NB4 (cell line): ENCODE measurements around the gene KCNJ14.
A peak's percentile ranks its signal among the peaks of the same experiment; 100 is the strongest.

ENCODE experiments used
- DNase-seq: peaks from one replicate; pipeline ENCODE4 v3.0.0; 2010; ENCODE audit warnings: low read depth
- H3K4me3 ChIP-seq: one replicate; pipeline ENCODE4 v1.5.1; 2011; ENCODE audit warnings: mild to moderate bottlenecking, low read depth, low read length, moderate library complexity
- MAX ChIP-seq: IDR thresholded peaks from 2 replicates; pipeline ENCODE4 v1.6.1; 2011; ENCODE audit warnings: low read depth, low read length
- MYC ChIP-seq: IDR thresholded peaks from 2 replicates; pipeline ENCODE4 v1.6.1; 2011; ENCODE audit warnings: low read depth, low read length
- POLR2A ChIP-seq: IDR thresholded peaks from 2 replicates; pipeline ENCODE4 v1.6.1; 2011; ENCODE audit warnings: mild to moderate bottlenecking; ENCODE audit not compliant: insufficient read length; ENCODE audit errors: extremely low read depth
- TF ChIP-seq, protein P1 (sequence below): IDR thresholded peaks from one replicate; pipeline ENCODE4 v1.5.1; 2012; ENCODE audit warnings: low read depth, low read length

KCNJ14 gene

GRCh38 chr19:48417421-48417820 lies 38.0 kb upstream of the KCNJ14 start:
- TF ChIP-seq MYC = no peak
- no peak for TF ChIP-seq POLR2A
- TF ChIP-seq MAX = no peak
- TF ChIP-seq, protein P1, sequence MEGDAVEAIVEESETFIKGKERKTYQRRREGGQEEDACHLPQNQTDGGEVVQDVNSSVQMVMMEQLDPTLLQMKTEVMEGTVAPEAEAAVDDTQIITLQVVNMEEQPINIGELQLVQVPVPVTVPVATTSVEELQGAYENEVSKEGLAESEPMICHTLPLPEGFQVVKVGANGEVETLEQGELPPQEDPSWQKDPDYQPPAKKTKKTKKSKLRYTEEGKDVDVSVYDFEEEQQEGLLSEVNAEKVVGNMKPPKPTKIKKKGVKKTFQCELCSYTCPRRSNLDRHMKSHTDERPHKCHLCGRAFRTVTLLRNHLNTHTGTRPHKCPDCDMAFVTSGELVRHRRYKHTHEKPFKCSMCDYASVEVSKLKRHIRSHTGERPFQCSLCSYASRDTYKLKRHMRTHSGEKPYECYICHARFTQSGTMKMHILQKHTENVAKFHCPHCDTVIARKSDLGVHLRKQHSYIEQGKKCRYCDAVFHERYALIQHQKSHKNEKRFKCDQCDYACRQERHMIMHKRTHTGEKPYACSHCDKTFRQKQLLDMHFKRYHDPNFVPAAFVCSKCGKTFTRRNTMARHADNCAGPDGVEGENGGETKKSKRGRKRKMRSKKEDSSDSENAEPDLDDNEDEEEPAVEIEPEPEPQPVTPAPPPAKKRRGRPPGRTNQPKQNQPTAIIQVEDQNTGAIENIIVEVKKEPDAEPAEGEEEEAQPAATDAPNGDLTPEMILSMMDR = no peak

DNA sequence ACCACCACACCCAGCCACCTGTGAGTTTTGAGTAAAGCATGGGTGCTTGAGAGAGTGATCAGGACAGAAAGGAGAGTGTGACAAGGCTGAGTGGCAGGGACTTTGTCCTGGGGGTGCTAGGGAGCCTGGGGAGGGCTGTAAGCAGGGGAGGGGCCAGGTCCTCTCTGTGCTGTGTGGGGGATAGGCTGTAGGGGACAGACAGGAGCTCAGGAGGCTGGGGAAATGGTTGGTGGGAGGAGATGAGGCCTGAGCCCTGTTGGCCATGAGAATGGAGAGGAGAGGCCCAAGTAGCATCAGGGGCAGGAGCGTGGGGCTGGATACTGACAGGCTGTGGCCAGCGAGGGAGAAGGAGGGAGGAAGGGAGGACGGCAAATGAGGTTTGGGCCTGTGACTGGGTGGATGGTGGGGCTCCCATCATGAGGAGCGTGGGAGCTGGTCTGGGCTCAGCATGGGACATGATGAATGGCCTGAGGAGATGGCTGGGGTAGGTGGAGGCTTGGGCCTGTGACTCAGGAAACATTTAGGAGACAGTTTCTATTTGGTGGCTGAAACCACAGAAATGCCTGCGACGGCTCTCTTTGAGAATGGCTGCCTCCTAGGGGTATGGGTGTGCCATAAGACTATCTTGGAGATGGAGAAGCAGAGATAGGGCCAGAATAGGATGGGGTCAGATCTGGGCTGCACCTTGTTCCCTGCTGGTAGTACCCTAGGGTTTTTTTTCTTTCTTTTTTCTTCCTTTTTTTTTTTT lies 36.9 kb upstream of the KCNJ14 start:
- DNase-seq = peak; percentile 86
- no peak overlapping the region for H3K4me3 ChIP-seq
- TF ChIP-seq MYC = peak; percentile 12; the same call in 1 of the 2 replicates
- TF ChIP-seq, protein P1 = peak; percentile 54
- TF ChIP-seq MAX = peak; percentile 49; the same call in 1 of the 2 replicates
- no peak for TF ChIP-seq POLR2A

More at GRCh38 chr19:48417421-48417820, 38.0 kb upstream of the KCNJ14 start:
- no peak overlapping the region for H3K4me3 ChIP-seq
- no peak for DNase-seq

DNA sequence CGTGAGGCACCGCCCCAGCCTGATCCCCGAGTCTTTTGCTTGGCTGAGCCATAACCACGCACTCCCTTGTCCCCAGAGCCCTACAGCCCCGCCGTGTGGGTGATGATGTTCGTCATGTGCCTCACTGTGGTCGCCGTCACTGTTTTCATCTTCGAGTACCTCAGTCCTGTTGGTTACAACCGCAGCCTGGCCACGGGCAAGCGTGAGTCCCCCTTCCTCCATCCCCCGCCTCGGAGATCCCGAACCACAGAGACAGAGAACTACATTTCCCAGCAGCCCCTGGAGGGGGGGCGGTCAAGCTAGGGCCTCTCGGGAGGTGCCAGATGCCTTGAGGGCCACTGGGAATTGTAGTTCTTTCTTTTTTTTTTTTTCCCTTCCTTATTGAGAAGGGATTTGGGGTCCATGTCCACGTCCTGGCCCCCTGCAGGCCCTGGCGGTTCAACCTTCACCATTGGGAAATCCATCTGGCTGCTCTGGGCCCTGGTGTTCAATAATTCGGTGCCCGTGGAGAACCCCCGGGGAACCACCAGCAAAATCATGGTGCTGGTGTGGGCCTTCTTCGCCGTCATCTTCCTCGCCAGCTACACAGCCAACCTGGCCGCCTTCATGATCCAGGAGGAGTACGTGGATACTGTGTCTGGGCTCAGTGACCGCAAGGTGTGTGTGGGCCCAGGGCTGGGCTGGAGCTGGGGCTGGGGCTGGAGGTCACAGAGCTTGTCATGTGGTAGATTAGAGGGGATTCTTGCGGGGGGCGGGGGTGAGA lies 36.0 kb upstream of the KCNJ14 start:
- TF ChIP-seq, protein P1 = no peak
- TF ChIP-seq MAX (no peak), POLR2A (peak; percentile 9), MYC (peak; percentile 91)
- H3K4me3 ChIP-seq = no peak overlapping the region
- DNase-seq = peak; percentile 91

GRCh38 chr19:48421548-48421947 lies 33.8 kb upstream of the KCNJ14 start:
- TF ChIP-seq POLR2A (no peak), MYC (no peak), MAX (no peak)
- TF ChIP-seq, protein P1 = no peak
- no peak for DNase-seq
- H3K4me3 ChIP-seq = no peak overlapping the region

DNA sequence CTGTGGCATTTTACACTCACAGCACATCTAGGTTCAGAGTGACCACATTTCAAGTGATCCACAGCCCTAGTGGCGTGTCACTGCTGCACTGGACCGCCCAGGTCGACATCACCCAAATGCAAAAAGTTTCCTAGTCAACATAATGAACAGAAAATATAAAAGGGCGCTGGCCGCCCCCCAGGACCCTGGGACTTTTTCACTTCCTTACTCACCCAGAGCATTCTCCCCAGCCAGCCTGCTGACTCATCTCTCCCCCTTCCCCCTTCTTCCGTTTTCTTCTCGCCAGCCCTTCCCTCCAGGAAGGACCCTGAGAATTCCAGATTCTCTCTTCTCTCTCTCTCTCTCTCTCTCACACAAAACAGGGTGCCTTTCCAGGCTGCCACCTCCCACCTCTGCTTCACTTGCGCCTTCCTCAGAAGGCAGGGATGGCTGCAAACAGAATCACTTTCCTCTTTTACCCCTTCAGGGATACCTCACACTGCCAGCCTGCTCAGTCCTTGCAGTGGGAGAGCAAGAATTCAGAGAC lies 30.6 kb upstream of the KCNJ14 start:
- DNase-seq = peak; percentile 91
- TF ChIP-seq, protein P1 = no peak
- TF ChIP-seq MYC (no peak), POLR2A (no peak), MAX (no peak)
- H3K4me3 ChIP-seq = peak overlapping the region; percentile 29
